Measurements from ENCODE around the gene HLA-DMB. TPM values are rescaled to one million over a fixed set of nuclear protein-coding genes. Genes with fewer than 3 reads are reported as not detected.

HLA-DMB gene
- total and polyA plus RNA-seq, 10 of the 15 experiments (the other 5 are each of a cell fraction or from before 2014, with no cell fraction given): 114 to 173 (median 150) TPM

- no peak for TF ChIP-seq SMAD1 (IDR thresholded peaks at IDR 0.05; ENCODE audit: low read depth, partially characterized antibody)
- no peak for TF ChIP-seq RB1 (IDR thresholded peaks at IDR 0.05; ENCODE audit: borderline replicate concordance)
- no peak for TF ChIP-seq RFX5 (IDR thresholded peaks at IDR 0.05; ENCODE audit: low read depth, low read length)
These were observed 53.2 kb downstream of the HLA-DMB start (continued) for GRCh38 chr6:32887616-32888015.

DNA sequence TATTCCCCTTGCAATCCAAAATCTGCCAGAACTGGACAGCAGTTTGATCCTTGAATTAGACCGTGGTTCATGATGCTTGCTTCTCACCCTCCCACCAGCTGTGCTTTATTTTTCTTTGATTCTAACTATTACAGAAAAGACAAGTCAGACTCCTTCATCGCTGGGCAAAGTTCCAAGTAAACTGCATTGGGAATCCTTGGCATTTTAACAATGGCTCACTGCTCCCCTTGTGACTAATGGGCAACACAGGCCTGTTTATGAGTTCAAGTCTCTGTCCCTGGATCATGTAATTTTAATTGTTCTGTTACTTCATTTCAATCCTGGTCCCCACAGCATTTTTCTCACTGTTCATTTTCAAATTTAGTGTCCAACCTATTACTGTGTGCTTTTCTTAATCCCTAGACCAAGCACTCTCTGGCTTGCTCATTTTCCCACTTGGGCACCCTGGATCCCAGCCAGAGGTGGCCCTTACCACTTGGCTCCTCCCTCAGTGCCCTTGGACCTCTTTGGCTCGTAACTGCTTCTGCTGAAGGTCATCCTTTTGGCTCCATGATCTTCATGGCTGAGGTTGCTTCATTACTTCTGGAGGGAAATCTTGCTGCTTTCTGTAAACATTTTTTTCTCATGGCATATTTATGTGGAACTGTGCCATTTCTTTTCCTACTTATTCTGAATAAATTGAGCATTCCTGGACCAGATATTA lies 54.0 kb downstream of the HLA-DMB start:
- H3K79me2 ChIP-seq (ENCODE audit: control insufficient read depth, insufficient read depth, low read length): no peaks in the 10 kb centered on the region
- H3K4me2 ChIP-seq (ENCODE audit: control insufficient read depth, insufficient read depth): no peak overlapping the region
- no peak overlapping the region for H3K9ac ChIP-seq (ENCODE audit: control insufficient read depth, insufficient read depth, low read length)
- DNase-seq (ENCODE audit: low read depth, low spot score): no peak
- ChIA-PET RAD21 (ENCODE audit: unreplicated experiment) (interaction anchor here (1.0 to 6.5 kb wide), 14 partner anchors 8 to 128 kb away, joined by 3 to 104 read pairs (median 8); partner anchors contain the start of genes HLA-DMA, HLA-DMB and TAP2), SMC1A (ENCODE audit: uncharacterized antibody, unreplicated experiment) (interaction anchor here (0.9 to 13.8 kb wide), 22 partner anchors 20 to 361 kb away, joined by 3 to 184 read pairs (median 5); partner anchors contain the start of genes BRD2, HLA-DMA and TAP2), POLR2A (interaction anchor here (1.2 to 1.7 kb wide), 4 partner anchors 67 to 97 kb away, joined by 3 to 8 read pairs (median 4); partner anchors contain the start of genes BRD2 and HLA-DMA), CTCF (interaction anchor here (0.9 to 12.7 kb wide), 22 partner anchors 10 to 361 kb away, joined by 3 to 260 read pairs (median 6); partner anchors contain the start of genes BRD2, HLA-DMA, HLA-DMB and TAP2)
- no peak overlapping the region for H2AFZ ChIP-seq (ENCODE audit: control insufficient read depth, low read depth, low read length)
- WGBS (ENCODE audit: insufficient coverage, insufficient replicate concordance, low lambda C conversion rate, missing lambda C conversion rate): 67% methylated on average over 3 of the region's 3 CpGs
- ATAC-seq: no peak
- no peak overlapping the region for H3K27ac ChIP-seq (ENCODE audit: control insufficient read depth, insufficient read depth)
- H3K9me3 ChIP-seq (replicated peaks; ENCODE audit: control insufficient read depth, insufficient read depth, low read length): no peaks in the 10 kb centered on the region
- no peaks in the 10 kb centered on the region; a peak in 1 of 4 replicates for H3K27me3 ChIP-seq (replicated peaks in 1 of 2; ENCODE audit: control insufficient read depth in 2 of 2, insufficient read depth in 2 of 2, low read length in 1 of 2)
- FAIRE-seq: no peak
- no TSS peak for BruUV-seq (replicated peaks)
- H3K36me3 ChIP-seq (ENCODE audit: control insufficient read depth in 2 of 2, insufficient read depth in 2 of 2, low read length in 1 of 2): no peaks in the 10 kb centered on the region
- H4K20me1 ChIP-seq (ENCODE audit: control insufficient read depth, insufficient read depth): no peaks in the 10 kb centered on the region
- H3K4me1 ChIP-seq (ENCODE audit: control insufficient read depth, insufficient read depth, low read length): no peaks in the 10 kb centered on the region
- intact Hi-C loops (cut with micrococcal nuclease; ENCODE audit: unreplicated experiment) (loop anchor here (10.0 kb wide), 1 partner anchor 198 kb away; no protein-coding TSS in a partner anchor), in situ Hi-C loops (cut with MboI) (loop anchor here (5.0 kb wide), 1 partner anchor 100 kb away; no protein-coding TSS in a partner anchor)
- no peak overlapping the region for H3K4me3 ChIP-seq
- TF ChIP-seq NFIC (IDR thresholded peaks at IDR 0.05; ENCODE audit: low read depth, low read length) (no peak), YY1 (IDR thresholded peaks at IDR 0.05; ENCODE audit: low read depth, low read length) (no peak), SMAD1 (IDR thresholded peaks at IDR 0.05; ENCODE audit: low read depth, partially characterized antibody) (no peak), CTCF (IDR thresholded peaks at IDR 0.05 in 2 of 3, conservative IDR thresholded peaks at IDR 0.05 in 1 of 3; ENCODE audit: control insufficient read depth in 2 of 3, extremely low read depth in 1 of 3, insufficient read depth in 1 of 3, low read depth in 3 of 3, low read length in 3 of 3) (no peak), NKRF (conservative IDR thresholded peaks at IDR 0.05) (no peak), ZBTB40 (IDR thresholded peaks at IDR 0.05; ENCODE audit: borderline replicate concordance) (no peak), ASH2L (IDR thresholded peaks at IDR 0.05; ENCODE audit: borderline replicate concordance, low read depth) (no peak)
- TF ChIP-seq, protein P1, sequence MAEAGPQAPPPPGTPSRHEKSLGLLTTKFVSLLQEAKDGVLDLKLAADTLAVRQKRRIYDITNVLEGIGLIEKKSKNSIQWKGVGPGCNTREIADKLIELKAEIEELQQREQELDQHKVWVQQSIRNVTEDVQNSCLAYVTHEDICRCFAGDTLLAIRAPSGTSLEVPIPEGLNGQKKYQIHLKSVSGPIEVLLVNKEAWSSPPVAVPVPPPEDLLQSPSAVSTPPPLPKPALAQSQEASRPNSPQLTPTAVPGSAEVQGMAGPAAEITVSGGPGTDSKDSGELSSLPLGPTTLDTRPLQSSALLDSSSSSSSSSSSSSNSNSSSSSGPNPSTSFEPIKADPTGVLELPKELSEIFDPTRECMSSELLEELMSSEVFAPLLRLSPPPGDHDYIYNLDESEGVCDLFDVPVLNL (IDR thresholded peaks at IDR 0.05; ENCODE audit: low read depth, low read length): no peak

Data from GM12878 (cell line).